WERI-Rb-1 (cell line): Measurements from ENCODE around the gene CCDC85B.
A peak's percentile ranks its signal among the peaks of the same experiment; 100 is the strongest.
"Not testable (repeated sequence)": the region's sequence is repeated elsewhere in the genome, so short reads cannot be mapped to it uniquely, and the experiment has no call there.

Experiments used
- DNase-seq: peaks from one replicate; pipeline ENCODE4 v3.0.0-alpha.2; 2020
- H3K27ac ChIP-seq: fragments of 250-450 bp; sonication (Bioruptor Pico); 2 replicates; pipeline ENCODE4 v1.5.1; 2020; ENCODE audit warnings: mild to moderate bottlenecking, moderate library complexity
- H3K27me3 ChIP-seq: fragments of 250-450 bp; sonication (Bioruptor Pico); 2 replicates; pipeline ENCODE4 v1.5.1; 2021; ENCODE audit warnings: mild to moderate bottlenecking, low read depth, moderate library complexity; ENCODE audit not compliant: insufficient read depth, severe bottlenecking
- H3K36me3 ChIP-seq: fragments of 250-450 bp; sonication (Bioruptor Pico); 2 replicates; pipeline ENCODE4 v1.5.1; 2020; ENCODE audit warnings: mild to moderate bottlenecking, moderate library complexity
- H3K4me3 ChIP-seq: 2 replicates; pipeline ENCODE4 v1.5.1; 2011; ENCODE audit warnings: low read depth, mild to moderate bottlenecking, control low read depth, low read length
- H3K9me3 ChIP-seq: fragments of 250-450 bp; sonication (Bioruptor Pico); 2 replicates; pipeline ENCODE4 v1.5.1; 2021; ENCODE audit warnings: mild to moderate bottlenecking, moderate library complexity; ENCODE audit not compliant: severe bottlenecking
- TF ChIP-seq, protein P1 (sequence below): IDR thresholded peaks from 2 replicates; pipeline ENCODE4 v1.5.1; 2011; ENCODE audit warnings: low read depth, mild to moderate bottlenecking, control low read depth, inconsistent platforms, low read length

CCDC85B gene

DNA sequence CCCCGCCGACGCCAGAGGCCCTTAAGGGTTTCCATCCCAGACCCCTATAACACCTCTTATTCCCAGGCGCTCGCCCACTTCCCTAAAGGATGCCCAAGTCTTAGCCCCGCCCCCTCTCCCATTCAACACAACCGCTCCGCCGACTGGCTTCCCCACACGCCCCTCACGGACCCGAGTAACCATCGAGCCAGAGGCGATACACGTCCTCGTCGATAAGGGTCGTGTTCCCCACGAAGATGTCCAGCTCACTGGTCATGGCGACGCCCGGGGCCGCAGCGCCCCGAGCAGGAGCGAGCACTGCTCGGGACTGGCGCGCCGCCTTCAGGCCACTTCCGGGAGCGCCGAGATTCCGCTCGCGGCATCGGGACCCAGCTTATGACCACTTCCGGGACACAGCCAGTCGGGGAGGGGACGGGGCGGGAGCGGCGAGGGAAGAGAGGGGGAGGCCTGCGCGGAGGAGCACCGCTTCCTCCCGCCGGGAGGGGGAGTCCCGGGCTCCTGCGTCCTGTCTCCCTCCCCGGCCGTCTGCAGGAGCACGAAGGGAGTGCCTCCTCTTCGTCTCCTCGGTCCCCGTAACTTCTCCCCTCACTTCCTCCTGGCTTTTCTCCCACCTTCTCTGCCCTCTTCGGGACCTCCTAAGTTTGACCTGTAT is 2.2 kb upstream of the CCDC85B start, which contains the start of gene FIBP:
Gene FIBP (minus strand): TSS at position 309 of the 652 bp plus-strand sequence. CDS start 53 bp downstream, at position 256.
- TF ChIP-seq, protein P1, sequence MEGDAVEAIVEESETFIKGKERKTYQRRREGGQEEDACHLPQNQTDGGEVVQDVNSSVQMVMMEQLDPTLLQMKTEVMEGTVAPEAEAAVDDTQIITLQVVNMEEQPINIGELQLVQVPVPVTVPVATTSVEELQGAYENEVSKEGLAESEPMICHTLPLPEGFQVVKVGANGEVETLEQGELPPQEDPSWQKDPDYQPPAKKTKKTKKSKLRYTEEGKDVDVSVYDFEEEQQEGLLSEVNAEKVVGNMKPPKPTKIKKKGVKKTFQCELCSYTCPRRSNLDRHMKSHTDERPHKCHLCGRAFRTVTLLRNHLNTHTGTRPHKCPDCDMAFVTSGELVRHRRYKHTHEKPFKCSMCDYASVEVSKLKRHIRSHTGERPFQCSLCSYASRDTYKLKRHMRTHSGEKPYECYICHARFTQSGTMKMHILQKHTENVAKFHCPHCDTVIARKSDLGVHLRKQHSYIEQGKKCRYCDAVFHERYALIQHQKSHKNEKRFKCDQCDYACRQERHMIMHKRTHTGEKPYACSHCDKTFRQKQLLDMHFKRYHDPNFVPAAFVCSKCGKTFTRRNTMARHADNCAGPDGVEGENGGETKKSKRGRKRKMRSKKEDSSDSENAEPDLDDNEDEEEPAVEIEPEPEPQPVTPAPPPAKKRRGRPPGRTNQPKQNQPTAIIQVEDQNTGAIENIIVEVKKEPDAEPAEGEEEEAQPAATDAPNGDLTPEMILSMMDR, result peak; percentile 83
- no peaks in the 10 kb centered on the region for H3K9me3 ChIP-seq
- H3K27me3 ChIP-seq, result no peaks in the 10 kb centered on the region
- peak; percentile 98 for DNase-seq
- peak within 1 kb of the TSS; percentile 86 for H3K27ac ChIP-seq
- peak within 1 kb of the TSS; percentile 86 for H3K4me3 ChIP-seq
- peaks cover 39% of the 10 kb centered on the region for H3K36me3 ChIP-seq

DNA sequence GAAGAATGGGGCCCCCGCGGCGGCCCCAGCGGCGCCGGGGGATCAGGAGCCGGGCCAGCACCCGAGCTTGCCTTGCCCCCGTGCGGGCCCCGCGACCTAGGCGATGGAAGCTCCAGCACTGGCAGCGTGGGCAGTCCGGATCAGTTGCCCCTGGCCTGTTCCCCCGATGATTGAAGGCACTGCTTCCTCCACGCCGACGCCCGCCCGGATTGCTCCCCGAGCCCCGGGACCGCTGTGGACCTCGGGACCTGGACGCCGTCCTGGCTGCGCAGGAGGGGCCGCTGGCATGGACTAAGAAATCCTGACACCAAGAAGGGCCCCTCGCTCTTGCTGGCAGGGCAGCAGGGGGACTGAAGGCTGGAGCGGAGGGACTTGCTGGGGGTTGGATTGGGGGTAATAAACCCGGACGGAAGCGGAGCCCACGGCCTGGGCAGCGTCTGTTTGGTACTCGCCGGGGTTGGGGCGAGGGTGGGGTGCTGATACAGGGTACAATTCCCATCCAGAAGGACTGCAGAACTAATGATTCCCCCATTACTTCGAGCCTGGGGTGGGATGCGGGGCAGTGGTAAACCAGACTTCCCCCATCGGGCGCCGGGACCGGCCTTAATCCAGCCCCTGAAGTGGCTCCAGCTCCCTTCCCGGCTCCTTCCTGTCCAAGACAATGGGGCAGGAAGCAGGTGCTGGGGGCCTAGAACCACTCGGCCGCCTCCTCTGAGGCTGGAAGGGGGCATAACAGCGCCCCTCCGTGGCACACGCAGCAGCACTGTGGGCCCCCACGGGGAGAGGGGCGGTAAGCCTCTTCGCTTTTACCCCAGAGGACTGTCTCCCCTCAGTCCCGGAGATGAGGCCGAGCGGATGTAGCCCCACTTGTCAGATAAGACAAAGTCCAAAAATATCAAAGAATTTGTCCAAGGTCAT is 1.0 kb downstream of the CCDC85B start:
- H3K36me3 ChIP-seq, result peaks cover 7% of the 10 kb centered on the region
- no peaks in the 10 kb centered on the region for H3K27me3 ChIP-seq
- DNase-seq, result peak; percentile 58
- TF ChIP-seq, protein P1, result peak; percentile 65
- H3K4me3 ChIP-seq, result peak overlapping the region; percentile 87
- H3K27ac ChIP-seq, result peak overlapping the region; percentile 86
- no peaks in the 10 kb centered on the region for H3K9me3 ChIP-seq

DNA sequence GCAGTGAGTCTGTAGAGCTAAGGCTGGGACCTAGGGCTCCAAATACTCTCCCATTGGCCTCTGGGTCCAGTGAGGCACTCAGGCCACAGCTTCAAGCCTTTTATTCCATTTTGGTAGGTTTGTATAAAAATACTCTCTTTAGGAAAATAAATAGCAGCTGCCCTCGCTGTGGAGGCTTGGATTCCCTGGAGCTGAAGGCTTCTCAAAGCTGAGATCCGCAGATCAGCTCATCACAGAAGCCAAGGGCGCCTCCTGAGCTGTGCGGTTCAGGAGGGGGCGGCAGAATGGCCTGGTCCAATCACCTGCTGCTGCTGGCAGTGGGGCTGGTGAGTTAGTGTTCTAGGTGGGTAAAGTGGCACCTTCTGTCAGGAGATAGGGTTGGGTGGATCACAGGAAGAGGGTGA is 1.7 kb downstream of the CCDC85B start:
- Histone ChIP-seq H3K27ac (peak overlapping the region; percentile 86; the same call in 1 of the 2 replicates), H3K4me3 (peak overlapping the region; percentile 87)
- not testable (repeated sequence) for H3K36me3 ChIP-seq, H3K27me3 ChIP-seq, DNase-seq, H3K9me3 ChIP-seq

DNA sequence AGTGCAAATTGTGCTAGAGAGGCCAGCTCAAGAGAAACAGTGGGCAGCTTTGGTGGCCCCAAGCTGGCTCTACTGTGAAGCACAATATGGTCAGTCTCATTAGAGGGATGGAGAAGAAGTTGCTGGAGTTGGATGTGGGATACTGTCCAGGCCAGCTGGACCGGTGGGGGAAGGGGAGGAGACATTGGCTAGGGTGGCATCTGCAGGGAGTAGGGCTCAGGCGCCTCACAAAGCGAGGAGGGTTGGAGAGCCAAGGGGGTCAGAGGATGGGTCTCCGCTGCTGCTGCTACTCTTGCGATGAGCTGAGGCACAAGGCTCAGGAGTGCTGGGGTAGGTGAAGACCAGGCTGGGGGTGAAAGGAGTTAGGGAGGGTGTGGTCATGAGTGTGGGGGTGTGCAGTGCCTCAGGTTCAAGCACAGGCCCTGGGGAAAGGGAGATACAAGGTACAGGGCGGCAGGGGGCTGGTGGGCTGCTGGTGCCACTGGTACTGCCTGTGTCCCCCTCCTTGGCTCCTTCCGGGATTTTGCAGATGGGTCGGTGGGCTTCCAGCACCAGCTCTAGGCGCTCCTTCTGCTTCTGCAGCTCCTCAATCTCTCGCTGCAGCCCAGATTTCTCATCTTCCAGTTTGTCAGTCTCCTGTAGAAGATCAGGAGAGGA is 2.3 kb downstream of the CCDC85B start:
- Histone ChIP-seq H3K9me3 (no peaks in the 10 kb centered on the region), H3K27me3 (no peaks in the 10 kb centered on the region), H3K4me3 (no peak overlapping the region), H3K36me3 (no peaks in the 10 kb centered on the region), H3K27ac (no peak overlapping the region)
- DNase-seq, result no peak
- TF ChIP-seq, protein P1, result no peak

DNA sequence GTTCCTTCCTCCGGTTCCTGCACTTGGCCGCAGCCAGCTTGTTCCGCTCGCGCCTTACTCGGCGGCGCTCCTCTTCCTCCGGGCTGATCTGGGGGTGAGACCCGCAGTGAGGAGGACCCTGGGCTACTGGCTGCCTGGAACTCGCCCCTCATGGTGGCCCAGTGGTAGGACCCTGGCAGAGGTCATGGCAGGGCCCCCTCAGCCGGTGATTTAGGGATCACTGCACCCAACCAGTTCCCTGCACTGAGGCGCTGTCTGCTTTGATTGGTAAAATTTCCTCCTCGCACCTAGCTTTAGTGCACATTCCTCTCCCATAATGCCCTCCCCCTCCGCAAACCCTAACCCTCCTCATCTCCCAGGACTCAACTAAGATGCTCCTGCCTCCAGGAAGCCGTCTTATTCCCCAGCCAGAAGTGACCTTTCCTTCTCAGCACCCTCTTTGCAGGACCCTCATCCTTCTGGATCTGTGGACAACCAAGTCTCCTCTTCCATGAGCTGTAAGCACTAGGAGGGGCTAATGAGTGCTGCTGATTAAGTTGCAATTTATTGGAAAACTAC is 3.6 kb downstream of the CCDC85B start:
- Histone ChIP-seq H3K27me3 (no peaks in the 10 kb centered on the region), H3K27ac (peak overlapping the region; percentile 66), H3K4me3 (no peak overlapping the region; the same call in 1 of the 2 replicates), H3K36me3 (no peaks in the 10 kb centered on the region), H3K9me3 (no peaks in the 10 kb centered on the region)
- no peak for DNase-seq
- TF ChIP-seq, protein P1, result no peak
